Measurements from ENCODE around the gene KCNIP1.

The KCNIP1 gene

GRCh38 chr5:170562875-170563228 lies 59.0 kb downstream of the KCNIP1 start:
- H3K4me3 ChIP-seq (ENCODE audit: control insufficient read depth, low read depth, low read length) = no peak overlapping the region
- no peak for DNase-seq (ENCODE audit: low read depth)
- TF ChIP-seq, protein P1, sequence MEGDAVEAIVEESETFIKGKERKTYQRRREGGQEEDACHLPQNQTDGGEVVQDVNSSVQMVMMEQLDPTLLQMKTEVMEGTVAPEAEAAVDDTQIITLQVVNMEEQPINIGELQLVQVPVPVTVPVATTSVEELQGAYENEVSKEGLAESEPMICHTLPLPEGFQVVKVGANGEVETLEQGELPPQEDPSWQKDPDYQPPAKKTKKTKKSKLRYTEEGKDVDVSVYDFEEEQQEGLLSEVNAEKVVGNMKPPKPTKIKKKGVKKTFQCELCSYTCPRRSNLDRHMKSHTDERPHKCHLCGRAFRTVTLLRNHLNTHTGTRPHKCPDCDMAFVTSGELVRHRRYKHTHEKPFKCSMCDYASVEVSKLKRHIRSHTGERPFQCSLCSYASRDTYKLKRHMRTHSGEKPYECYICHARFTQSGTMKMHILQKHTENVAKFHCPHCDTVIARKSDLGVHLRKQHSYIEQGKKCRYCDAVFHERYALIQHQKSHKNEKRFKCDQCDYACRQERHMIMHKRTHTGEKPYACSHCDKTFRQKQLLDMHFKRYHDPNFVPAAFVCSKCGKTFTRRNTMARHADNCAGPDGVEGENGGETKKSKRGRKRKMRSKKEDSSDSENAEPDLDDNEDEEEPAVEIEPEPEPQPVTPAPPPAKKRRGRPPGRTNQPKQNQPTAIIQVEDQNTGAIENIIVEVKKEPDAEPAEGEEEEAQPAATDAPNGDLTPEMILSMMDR (conservative IDR thresholded peaks at IDR 0.05; ENCODE audit: control insufficient read depth, insufficient read depth, low read depth, low read length) = no peak

GRCh38 chr5:170563824-170564567 lies 60.2 kb downstream of the KCNIP1 start:
- DNase-seq (ENCODE audit: low read depth) = no peak
- no peak overlapping the region for H3K4me3 ChIP-seq (ENCODE audit: control insufficient read depth, low read depth, low read length)
- TF ChIP-seq, protein P1 (conservative IDR thresholded peaks at IDR 0.05; ENCODE audit: control insufficient read depth, insufficient read depth, low read depth, low read length) = no peak

- TF ChIP-seq, protein P1 (conservative IDR thresholded peaks at IDR 0.05; ENCODE audit: control insufficient read depth, insufficient read depth, low read depth, low read length) = no peak
- H3K4me3 ChIP-seq (ENCODE audit: control insufficient read depth, low read depth, low read length) = no peak overlapping the region
- no peak for DNase-seq (ENCODE audit: low read depth)
Measured at GRCh38 chr5:170565072-170565471, 61.3 kb downstream of the KCNIP1 start.

GRCh38 chr5:170569101-170569500 lies 65.3 kb downstream of the KCNIP1 start:
- H3K4me3 ChIP-seq (ENCODE audit: control insufficient read depth, low read depth, low read length) = no peak overlapping the region
- TF ChIP-seq, protein P1 (conservative IDR thresholded peaks at IDR 0.05; ENCODE audit: control insufficient read depth, insufficient read depth, low read depth, low read length) = no peak
- no peak for DNase-seq (ENCODE audit: low read depth)

DNA sequence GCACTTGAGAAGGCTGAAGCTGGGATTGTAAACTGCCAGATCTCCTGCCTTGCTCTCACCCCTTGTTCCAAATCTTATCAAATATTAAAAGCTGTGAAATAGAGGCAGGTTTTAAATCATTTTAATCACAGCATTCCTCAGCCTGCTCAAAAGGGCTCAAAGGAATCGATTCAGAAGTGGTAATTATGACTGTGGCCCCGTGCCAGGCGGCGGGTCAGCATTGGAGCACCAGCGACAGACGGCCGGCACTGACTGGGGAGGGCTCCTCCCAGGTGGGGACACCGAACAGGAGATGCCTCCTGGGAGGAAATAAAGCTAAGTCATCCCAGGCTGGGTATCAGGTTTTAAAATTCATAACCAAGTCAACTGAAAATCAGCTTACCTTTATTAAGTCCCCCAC lies 66.7 kb downstream of the KCNIP1 start:
- TF ChIP-seq, protein P1 (conservative IDR thresholded peaks at IDR 0.05; ENCODE audit: control insufficient read depth, insufficient read depth, low read depth, low read length) = no peak
- no peak overlapping the region for H3K4me3 ChIP-seq (ENCODE audit: control insufficient read depth, low read depth, low read length)
- DNase-seq (ENCODE audit: low read depth) = no peak

DNA sequence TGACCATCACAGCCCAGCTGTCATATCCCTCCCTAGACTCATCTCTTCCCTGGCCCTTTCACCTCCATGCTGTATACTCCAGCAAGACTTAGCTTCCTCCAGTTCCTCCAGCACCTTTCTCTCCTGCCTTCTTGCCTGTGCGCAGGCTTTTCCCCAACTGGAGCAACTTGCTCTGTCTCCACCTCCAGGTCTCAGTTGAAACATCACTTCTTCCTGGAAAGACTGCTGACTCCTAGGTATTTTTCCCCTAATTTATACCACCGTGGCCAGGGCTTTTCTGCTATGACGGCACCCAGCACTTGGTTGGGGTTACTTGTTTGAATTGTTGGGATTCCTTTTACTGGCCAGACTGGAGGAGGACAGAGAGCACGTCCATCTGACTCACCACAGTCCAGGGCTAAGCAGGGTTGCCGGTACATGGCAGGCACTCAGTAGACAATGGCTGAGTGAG lies 67.5 kb downstream of the KCNIP1 start:
- peak; percentile 37 for DNase-seq (ENCODE audit: low read depth)
- TF ChIP-seq, protein P1 (conservative IDR thresholded peaks at IDR 0.05; ENCODE audit: control insufficient read depth, insufficient read depth, low read depth, low read length) = no peak
- no peak overlapping the region for H3K4me3 ChIP-seq (ENCODE audit: control insufficient read depth, low read depth, low read length)
